ENCODE measurements around the gene ZNF133. TPM values are rescaled to one million over a fixed set of nuclear protein-coding genes. Genes with fewer than 3 reads are reported as not detected.
"Not testable (repeated sequence)": the region's sequence is repeated elsewhere in the genome, so short reads cannot be mapped to it uniquely, and the experiment has no call there.

ZNF133 gene
- total RNA-seq, 2 experiments from 2014 or later: 7.5 to 9.0 TPM

GRCh38 chr20:18263723-18264122, 24.6 kb upstream of the ZNF133 start:
- DNase-seq: no peak
- no peak overlapping the region for H3K4me3 Mint-ChIP-seq
- H3K27me3 Mint-ChIP-seq: peaks cover 7% of the 10 kb centered on the region
- no peak overlapping the region for H3K27ac Mint-ChIP-seq
- POLR2A ChIA-PET: no interaction called here
- no peaks in the 10 kb centered on the region for H3K9me3 Mint-ChIP-seq
- H3K4me1 Mint-ChIP-seq (ENCODE audit: low read depth): no peaks in the 10 kb centered on the region
- intact Hi-C loops (cut with micrococcal nuclease): no loop called here
- CTCF ChIA-PET: interaction anchor here (1.3 kb wide), 1 partner anchor 12 kb away, joined by 4 read pairs; no protein-coding TSS in a partner anchor
- H3K36me3 Mint-ChIP-seq: no peaks in the 10 kb centered on the region

- intact Hi-C loops (cut with micrococcal nuclease): no loop called here
- Mint-ChIP-seq H3K27me3 (peaks cover 4% of the 10 kb centered on the region), H3K36me3 (no peaks in the 10 kb centered on the region), H3K27ac (no peak overlapping the region), H3K4me1 (ENCODE audit: low read depth) (no peaks in the 10 kb centered on the region), H3K9me3 (no peaks in the 10 kb centered on the region), H3K4me3 (no peak overlapping the region)
- CTCF ChIA-PET: no interaction called here
- POLR2A ChIA-PET: no interaction called here
- DNase-seq: no peak
Measured at GRCh38 chr20:18265441-18265840, 22.9 kb upstream of the ZNF133 start.

GRCh38 chr20:18266282-18266681, 22.0 kb upstream of the ZNF133 start:
- no peak overlapping the region for H3K4me3 Mint-ChIP-seq
- POLR2A ChIA-PET: no interaction called here
- intact Hi-C loops (cut with micrococcal nuclease): no loop called here
- CTCF ChIA-PET: no interaction called here
- H3K9me3 Mint-ChIP-seq: no peaks in the 10 kb centered on the region
- H3K27ac Mint-ChIP-seq: no peak overlapping the region
- peaks cover 8% of the 10 kb centered on the region for H3K27me3 Mint-ChIP-seq
- no peaks in the 10 kb centered on the region for H3K4me1 Mint-ChIP-seq (ENCODE audit: low read depth)
- no peaks in the 10 kb centered on the region for H3K36me3 Mint-ChIP-seq
- DNase-seq: no peak

DNA sequence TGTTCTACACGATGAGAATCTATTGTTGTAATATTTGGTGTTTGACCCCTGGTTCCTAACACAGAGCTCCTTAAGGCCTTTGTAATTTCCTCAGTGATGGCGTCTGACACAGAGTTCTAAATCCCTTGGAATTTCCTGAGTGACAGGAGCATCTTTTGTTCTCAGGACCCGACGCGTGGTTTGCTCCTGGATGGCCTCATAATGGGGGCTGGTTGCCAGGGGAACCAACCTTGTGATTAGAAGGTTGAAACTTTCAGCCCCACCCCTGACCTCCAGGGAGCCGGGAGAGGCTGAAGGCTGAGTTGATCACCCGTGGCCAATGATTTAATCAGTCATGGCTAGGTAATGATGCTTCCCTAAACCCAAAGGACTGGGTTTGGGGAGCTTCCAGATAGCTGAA, 20.5 kb upstream of the ZNF133 start:
- DNase-seq: no peak
- intact Hi-C loops (cut with micrococcal nuclease): no loop called here
- no peaks in the 10 kb centered on the region for H3K4me1 Mint-ChIP-seq (ENCODE audit: low read depth)
- H3K27me3 Mint-ChIP-seq: peaks cover 14% of the 10 kb centered on the region
- H3K36me3 Mint-ChIP-seq: no peaks in the 10 kb centered on the region
- no peaks in the 10 kb centered on the region for H3K9me3 Mint-ChIP-seq
- H3K27ac Mint-ChIP-seq: no peak overlapping the region
- CTCF ChIA-PET: no interaction called here
- POLR2A ChIA-PET: no interaction called here
- H3K4me3 Mint-ChIP-seq: no peak overlapping the region

GRCh38 chr20:18271160-18271559, 17.2 kb upstream of the ZNF133 start:
- no peak for DNase-seq
- H3K4me3 Mint-ChIP-seq: no peak overlapping the region
- no peak overlapping the region for H3K27ac Mint-ChIP-seq
- POLR2A ChIA-PET: no interaction called here
- H3K4me1 Mint-ChIP-seq (ENCODE audit: low read depth): no peaks in the 10 kb centered on the region
- H3K27me3 Mint-ChIP-seq: peaks cover 20% of the 10 kb centered on the region
- H3K36me3 Mint-ChIP-seq: no peaks in the 10 kb centered on the region
- intact Hi-C loops (cut with micrococcal nuclease): no loop called here
- CTCF ChIA-PET: no interaction called here
- H3K9me3 Mint-ChIP-seq: no peaks in the 10 kb centered on the region

DNA sequence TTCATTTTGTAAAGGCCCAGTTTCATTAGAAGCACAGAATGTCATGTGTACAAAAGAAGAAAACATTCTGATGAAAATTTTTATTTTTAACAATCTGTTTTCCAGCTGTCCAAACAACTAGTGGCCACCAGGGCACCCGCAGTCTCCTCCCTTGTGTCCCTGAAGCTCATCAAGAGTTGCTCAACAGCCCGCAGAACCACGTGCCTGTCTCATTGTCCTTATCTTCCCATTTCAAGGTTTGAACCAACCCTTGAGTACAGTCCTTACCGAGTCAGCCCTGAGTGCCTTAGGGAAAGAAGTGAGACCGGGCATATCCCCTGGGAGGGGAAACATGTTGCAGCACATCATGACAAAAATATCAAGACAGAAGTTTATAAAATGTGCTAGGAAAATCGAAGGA, 15.9 kb upstream of the ZNF133 start:
- Mint-ChIP-seq H3K4me3 (no peak overlapping the region), H3K9me3 (no peaks in the 10 kb centered on the region), H3K4me1 (ENCODE audit: low read depth) (peaks cover 2% of the 10 kb centered on the region), H3K27me3 (peaks cover 22% of the 10 kb centered on the region), H3K36me3 (no peaks in the 10 kb centered on the region), H3K27ac (no peak overlapping the region)
- CTCF ChIA-PET: no interaction called here
- DNase-seq: no peak
- intact Hi-C loops (cut with micrococcal nuclease): no loop called here
- POLR2A ChIA-PET: no interaction called here

DNA sequence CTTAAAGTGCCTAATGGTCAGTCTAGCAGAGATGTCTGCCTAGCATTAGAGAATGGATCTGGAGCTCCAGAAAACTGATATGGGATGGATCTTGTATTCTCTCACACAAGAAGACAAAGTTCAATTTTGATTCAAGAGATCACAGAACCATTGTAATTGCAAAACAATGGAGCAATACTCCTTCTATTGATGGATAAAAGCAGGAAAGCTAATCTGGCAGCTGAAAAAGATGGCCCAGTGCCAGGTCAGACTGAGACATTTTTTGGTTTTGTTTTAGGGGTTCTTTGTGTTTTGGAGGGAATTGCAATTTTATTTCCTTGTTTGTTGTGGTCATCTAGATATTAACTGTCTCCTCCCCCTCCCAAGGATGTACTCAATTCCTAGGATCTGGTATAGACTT, 14.6 kb upstream of the ZNF133 start:
- Mint-ChIP-seq H3K4me1 (ENCODE audit: low read depth) (peaks cover 2% of the 10 kb centered on the region), H3K9me3 (no peaks in the 10 kb centered on the region), H3K27ac (no peak overlapping the region), H3K27me3 (peaks cover 22% of the 10 kb centered on the region), H3K4me3 (no peak overlapping the region), H3K36me3 (no peaks in the 10 kb centered on the region)
- intact Hi-C loops (cut with micrococcal nuclease): no loop called here
- POLR2A ChIA-PET: interaction anchor here (1.1 kb wide), 1 partner anchor 14 kb away, joined by 3 read pairs; the partner anchor contains the start of gene ZNF133
- CTCF ChIA-PET: no interaction called here
- DNase-seq: no peak

DNA sequence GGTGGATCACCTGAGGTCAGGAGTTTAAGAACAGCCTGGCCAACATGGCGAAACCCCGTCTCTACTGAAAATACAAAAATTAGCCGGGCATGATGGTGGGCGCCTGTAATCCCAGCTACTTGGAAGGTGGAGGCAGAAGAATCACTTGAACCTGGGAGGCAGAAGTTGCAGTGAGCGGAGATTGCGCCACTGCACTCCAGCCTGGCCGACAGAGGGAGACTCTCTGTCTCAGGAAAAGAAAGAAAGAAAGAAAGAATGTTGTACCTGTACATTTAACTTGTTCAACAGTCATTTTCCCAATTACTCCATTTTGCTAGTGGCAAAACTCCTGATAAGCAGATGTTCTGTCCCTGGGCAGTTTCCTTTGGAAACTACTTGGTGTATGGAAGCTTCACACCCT, 12.4 kb upstream of the ZNF133 start:
- intact Hi-C loops (cut with micrococcal nuclease): loop anchor here (2.0 to 5.0 kb wide), 2 partner anchors 771 to 1474 kb away; no protein-coding TSS in a partner anchor
- H3K36me3 Mint-ChIP-seq; H3K27ac Mint-ChIP-seq; H3K9me3 Mint-ChIP-seq; DNase-seq; H3K4me3 Mint-ChIP-seq; POLR2A ChIA-PET; H3K4me1 Mint-ChIP-seq (ENCODE audit: low read depth): not testable (repeated sequence)
- CTCF ChIA-PET: interaction anchor here (1.0 to 1.9 kb wide), 6 partner anchors 10 to 138 kb away, joined by 3 to 8 read pairs (median 6); partner anchors contain the start of gene ZNF133
- peaks cover 34% of the 10 kb centered on the region for H3K27me3 Mint-ChIP-seq

DNA sequence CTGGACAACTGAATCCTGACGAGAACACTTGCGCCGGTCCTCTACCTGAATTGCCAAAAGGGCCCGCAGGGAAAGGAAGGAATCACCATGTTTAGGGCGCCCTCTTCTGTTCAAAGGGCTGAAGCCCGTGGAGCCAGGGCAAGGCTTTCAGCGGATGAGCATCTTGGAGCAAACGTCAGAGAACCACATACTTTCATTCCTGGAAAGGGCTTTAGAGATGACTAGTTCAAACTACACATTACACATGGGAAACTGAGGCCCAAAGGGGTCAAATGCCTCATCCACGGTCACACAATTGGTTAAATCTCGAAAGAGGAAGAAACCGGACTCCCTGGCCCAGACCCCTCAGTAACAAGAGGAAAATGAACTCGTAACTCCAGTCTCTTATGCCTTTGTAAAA, 11.5 kb upstream of the ZNF133 start:
- ChIA-PET POLR2A (no interaction called here), CTCF (interaction anchor here (1.0 to 1.9 kb wide), 5 partner anchors 9 to 139 kb away, joined by 4 to 8 read pairs (median 6); partner anchors contain the start of gene ZNF133)
- peaks cover 32% of the 10 kb centered on the region for H3K27me3 Mint-ChIP-seq
- intact Hi-C loops (cut with micrococcal nuclease): loop anchor here (1.0 to 5.0 kb wide), 3 partner anchors 285 to 1475 kb away; no protein-coding TSS in a partner anchor
- H3K27ac Mint-ChIP-seq: no peak overlapping the region
- H3K9me3 Mint-ChIP-seq: no peaks in the 10 kb centered on the region
- peak; percentile 84 for DNase-seq
- H3K36me3 Mint-ChIP-seq: no peaks in the 10 kb centered on the region
- no peak overlapping the region for H3K4me3 Mint-ChIP-seq
- H3K4me1 Mint-ChIP-seq (ENCODE audit: low read depth): peaks cover 2% of the 10 kb centered on the region

DNA sequence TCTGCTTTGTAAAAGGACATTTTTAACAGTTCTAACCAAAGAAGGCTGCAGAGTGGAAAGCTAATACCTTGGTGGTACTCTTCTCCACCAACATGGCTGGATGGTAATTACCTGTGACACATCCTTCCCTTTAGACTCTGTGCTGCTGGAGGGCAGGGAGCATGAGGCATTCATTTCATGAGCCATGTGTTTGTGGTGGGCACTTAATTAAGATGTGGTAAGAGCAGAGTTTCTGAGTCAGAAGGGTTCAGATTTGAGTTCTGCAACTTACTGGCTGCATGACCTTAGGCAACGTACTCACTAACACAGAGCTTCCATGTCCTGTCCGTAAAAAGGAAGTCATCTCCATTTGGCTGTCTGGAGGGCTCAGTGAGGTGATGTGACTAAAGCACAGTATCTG, 9.1 kb upstream of the ZNF133 start:
- CTCF ChIA-PET: interaction anchor here (1.4 kb wide), 1 partner anchor 10 kb away, joined by 4 read pairs; the partner anchor contains the start of gene ZNF133

GRCh38 chr20:18284805-18285533, 3.4 kb upstream of the ZNF133 start:
- ChIA-PET CTCF (interaction anchor here (1.9 kb wide), 1 partner anchor 8 kb away, joined by 8 read pairs; no protein-coding TSS in a partner anchor), POLR2A (no interaction called here)
- Mint-ChIP-seq H3K9me3 (peaks cover 13% of the 10 kb centered on the region), H3K4me3 (no peak overlapping the region), H3K27me3 (peaks cover 37% of the 10 kb centered on the region), H3K4me1 (ENCODE audit: low read depth) (peaks cover 11% of the 10 kb centered on the region), H3K27ac (no peak overlapping the region), H3K36me3 (peaks cover 13% of the 10 kb centered on the region)
- intact Hi-C loops (cut with micrococcal nuclease): loop anchor here (5.0 to 10.0 kb wide), 2 partner anchors 230 to 603 kb away; partner anchors contain the start of genes OVOL2 and RRBP1
- no peak for DNase-seq

More for the DNA sequence above, 9.1 kb upstream of the ZNF133 start:
- Mint-ChIP-seq H3K9me3 (no peaks in the 10 kb centered on the region), H3K4me3 (no peak overlapping the region), H3K27me3 (peaks cover 38% of the 10 kb centered on the region), H3K4me1 (ENCODE audit: low read depth) (peaks cover 2% of the 10 kb centered on the region), H3K36me3 (no peaks in the 10 kb centered on the region), H3K27ac (no peak overlapping the region)
- no peak for DNase-seq
- POLR2A ChIA-PET: no interaction called here
- intact Hi-C loops (cut with micrococcal nuclease): loop anchor here (5.0 kb wide), 1 partner anchor 1477 kb away; no protein-coding TSS in a partner anchor

DNA sequence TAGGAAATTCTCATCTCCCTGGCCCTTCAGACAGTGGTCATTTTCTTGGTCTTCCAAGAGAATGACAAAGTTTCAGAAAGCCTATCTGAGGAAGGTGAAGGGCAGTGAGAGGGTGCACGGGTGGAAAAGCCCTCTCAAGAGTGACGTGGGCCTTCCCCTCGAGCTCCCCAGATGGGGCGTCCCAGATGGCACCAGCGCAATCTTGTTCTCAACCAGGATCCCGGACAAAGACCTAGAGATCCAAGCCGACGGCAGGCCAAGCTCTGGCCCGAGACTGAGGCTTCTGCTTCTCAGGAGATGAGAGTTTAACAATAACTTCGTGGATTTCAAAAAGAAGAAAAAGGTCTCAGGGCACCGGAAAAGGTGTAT, 797 bp upstream of the ZNF133 start:
- Mint-ChIP-seq H3K4me3 (peak overlapping the region; percentile 96), H3K27ac (peak overlapping the region; percentile 98), H3K9me3 (peaks cover 13% of the 10 kb centered on the region), H3K36me3 (peaks cover 23% of the 10 kb centered on the region), H3K27me3 (peaks cover 23% of the 10 kb centered on the region), H3K4me1 (ENCODE audit: low read depth) (peaks cover 14% of the 10 kb centered on the region)
- no peak for DNase-seq
- POLR2A ChIA-PET: interaction anchor here (1.0 to 1.8 kb wide), 2 partner anchors 14 to 149 kb away, joined by 3 to 7 read pairs; partner anchors contain the start of genes KAT14 and PET117
- CTCF ChIA-PET: interaction anchor here (2.1 kb wide), 1 partner anchor 11 kb away, joined by 6 read pairs; no protein-coding TSS in a partner anchor
- intact Hi-C loops (cut with micrococcal nuclease): loop anchor here (5.0 to 10.0 kb wide), 2 partner anchors 233 to 605 kb away; partner anchors contain the start of genes OVOL2 and RRBP1

Measured in activated CD4-positive, alpha-beta memory T cell treated with anti-CD3 and anti-CD28 coated beads for 36 hours (primary cell).